Right atrium auricular region (tissue), 2 donors: ENCODE measurements around the gene SEPTIN11. TPM values are rescaled to one million over a fixed set of nuclear protein-coding genes. Genes with fewer than 3 reads are reported as not detected.

Experiments used
- DNase-seq: peaks from one replicate; pipeline ENCODE4 v3.0.0-alpha.2; 2019; ENCODE audit warnings: low spot score
- H3K27ac ChIP-seq, 2 donors: fragments of 200-600 bp; sonication (generic); 1 replicate in 1 of 2; 2 replicates in 1 of 2; pipeline ENCODE4 v1.5.1; 2016 to 2019
- H3K27me3 ChIP-seq, 2 donors: fragments of 200-600 bp; sonication (generic); one replicate each; pipeline versions ENCODE4 v1.5.1 to v1.6.0; 2017 to 2019
- H3K36me3 ChIP-seq: fragments of 200-600 bp; sonication (generic); one replicate; pipeline ENCODE4 v1.5.1; 2016
- H3K4me1 ChIP-seq, 2 donors: fragments of 200-600 bp; sonication (generic); one replicate each; pipeline versions ENCODE4 v1.5.1 to v1.6.0; 2017 to 2019
- H3K4me3 ChIP-seq, 2 donors: fragments of 200-600 bp; sonication (generic); 1 replicate in 1 of 2; 2 replicates in 1 of 2; pipeline ENCODE4 v1.5.1; 2017 to 2019; ENCODE audit warnings: mild to moderate bottlenecking in 1 of 2, moderate library complexity in 1 of 2
- H3K9me3 ChIP-seq, 2 donors: fragments of 200-600 bp; sonication (generic); one replicate each; pipeline ENCODE4 v1.5.1; 2019
- total RNA-seq, 2 donors: library from RNA; depleted of rRNA; stranded (reverse); fragments of >200 nt; gene quantifications; one replicate each; pipeline ENCODE4 v1.1.0, GENCODE V29; 2016
- TF ChIP-seq, protein P1 (sequence below), 2 donors: fragments of 200-600 bp; sonication (generic); IDR thresholded peaks; one replicate each; pipeline ENCODE4 v1.5.1; 2019; ENCODE audit warnings: antibody characterized with exemption in 2 of 2

The SEPTIN11 gene
- total RNA-seq, 2 donors from 2014 or later, result 34.9 to 59.0 TPM

DNA sequence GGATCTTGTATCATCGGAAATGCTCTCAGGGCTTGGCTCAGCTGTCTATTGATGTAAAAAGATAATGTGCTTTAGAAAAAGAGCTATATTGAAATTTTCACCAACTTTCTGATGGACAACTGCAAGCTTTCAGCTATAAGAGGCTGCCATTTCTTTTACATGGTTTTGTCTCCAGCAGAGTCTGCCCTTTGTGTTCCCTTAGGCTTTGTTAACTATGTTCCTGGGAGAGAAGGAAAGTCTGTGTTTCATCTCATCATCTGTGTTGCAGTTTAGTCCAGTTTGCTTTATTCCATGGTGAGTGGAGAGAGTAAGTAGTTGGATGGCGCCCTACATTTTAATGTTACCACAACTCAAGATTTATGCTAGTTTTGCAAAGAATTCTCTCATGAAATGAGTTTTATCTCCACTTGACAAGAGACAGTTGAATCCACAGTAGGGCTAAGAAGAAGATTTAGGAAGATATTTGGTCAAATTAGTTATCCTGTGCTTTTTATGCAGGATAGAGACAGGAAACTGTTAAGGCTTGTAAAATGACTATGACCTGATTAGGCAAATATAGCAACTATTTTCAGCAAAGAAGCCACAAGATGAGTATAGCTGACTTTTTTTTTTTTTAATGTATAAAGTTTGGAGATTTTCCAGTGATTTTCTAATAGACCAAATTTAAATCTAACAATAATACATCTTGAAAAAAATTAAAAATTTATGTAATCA, 16.5 kb downstream of the SEPTIN11 start:
- H3K4me3 ChIP-seq, result no peak overlapping the region
- no peak overlapping the region for H3K27ac ChIP-seq
- H3K4me1 ChIP-seq, result peaks cover 0 to 3% of the 10 kb centered on the region in 2 donors
- TF ChIP-seq, protein P1, sequence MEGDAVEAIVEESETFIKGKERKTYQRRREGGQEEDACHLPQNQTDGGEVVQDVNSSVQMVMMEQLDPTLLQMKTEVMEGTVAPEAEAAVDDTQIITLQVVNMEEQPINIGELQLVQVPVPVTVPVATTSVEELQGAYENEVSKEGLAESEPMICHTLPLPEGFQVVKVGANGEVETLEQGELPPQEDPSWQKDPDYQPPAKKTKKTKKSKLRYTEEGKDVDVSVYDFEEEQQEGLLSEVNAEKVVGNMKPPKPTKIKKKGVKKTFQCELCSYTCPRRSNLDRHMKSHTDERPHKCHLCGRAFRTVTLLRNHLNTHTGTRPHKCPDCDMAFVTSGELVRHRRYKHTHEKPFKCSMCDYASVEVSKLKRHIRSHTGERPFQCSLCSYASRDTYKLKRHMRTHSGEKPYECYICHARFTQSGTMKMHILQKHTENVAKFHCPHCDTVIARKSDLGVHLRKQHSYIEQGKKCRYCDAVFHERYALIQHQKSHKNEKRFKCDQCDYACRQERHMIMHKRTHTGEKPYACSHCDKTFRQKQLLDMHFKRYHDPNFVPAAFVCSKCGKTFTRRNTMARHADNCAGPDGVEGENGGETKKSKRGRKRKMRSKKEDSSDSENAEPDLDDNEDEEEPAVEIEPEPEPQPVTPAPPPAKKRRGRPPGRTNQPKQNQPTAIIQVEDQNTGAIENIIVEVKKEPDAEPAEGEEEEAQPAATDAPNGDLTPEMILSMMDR (IDR thresholded peaks at IDR 0.05), result no peak
- H3K36me3 ChIP-seq, result no peaks in the 10 kb centered on the region
- no peaks in the 10 kb centered on the region for H3K27me3 ChIP-seq
- no peaks in the 10 kb centered on the region for H3K9me3 ChIP-seq
- DNase-seq, result no peak

DNA sequence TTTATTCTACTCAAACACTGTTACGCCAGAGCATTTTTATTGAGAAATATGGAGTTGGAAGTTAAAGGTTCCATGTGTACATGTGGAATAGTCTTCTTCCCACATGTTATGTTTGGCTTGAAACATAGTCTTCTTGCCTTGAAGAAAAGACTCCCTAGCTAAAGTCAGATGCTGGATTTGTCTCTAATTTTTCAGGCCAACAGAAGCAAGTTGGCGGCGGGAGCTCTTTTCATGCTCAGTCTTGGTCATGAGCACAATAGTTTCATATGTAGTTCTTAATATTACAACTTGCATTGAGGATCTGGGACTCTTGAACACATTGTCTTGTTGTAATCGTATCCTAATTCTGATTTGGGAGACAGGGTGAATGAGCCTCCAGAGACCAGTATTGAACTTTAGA, 19.4 kb downstream of the SEPTIN11 start:
- no peaks in the 10 kb centered on the region for H3K4me1 ChIP-seq
- H3K9me3 ChIP-seq, result no peaks in the 10 kb centered on the region
- TF ChIP-seq, protein P1 (IDR thresholded peaks at IDR 0.05), result no peak
- H3K27me3 ChIP-seq, result no peaks in the 10 kb centered on the region
- H3K36me3 ChIP-seq, result no peaks in the 10 kb centered on the region
- DNase-seq, result no peak
- no peak overlapping the region for H3K4me3 ChIP-seq
- peak overlapping the region in 1 of 2 donors; percentile 15 for H3K27ac ChIP-seq

DNA sequence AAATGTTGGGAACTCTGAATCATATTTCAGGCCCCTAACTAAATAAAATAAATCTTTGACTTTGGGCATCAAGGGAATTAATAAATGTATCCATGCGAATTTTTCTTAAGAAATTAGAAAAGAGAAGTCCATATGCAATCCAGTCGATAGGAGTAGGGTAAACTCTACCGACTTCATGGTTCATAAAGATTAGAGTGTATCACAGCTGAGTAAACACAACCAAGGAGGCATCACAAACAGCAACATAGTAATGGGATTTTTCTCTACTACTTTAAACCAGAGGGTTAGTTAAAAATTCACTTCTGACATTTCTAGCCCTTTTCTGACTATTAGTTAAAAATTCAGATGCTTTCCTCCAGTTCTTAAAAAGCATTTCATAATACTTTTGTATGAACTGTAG, 19.9 kb downstream of the SEPTIN11 start:
- DNase-seq, result no peak
- peak overlapping the region in 1 of 2 donors; percentile 15 for H3K27ac ChIP-seq
- H3K4me3 ChIP-seq, result no peak overlapping the region
- no peaks in the 10 kb centered on the region for H3K27me3 ChIP-seq
- H3K36me3 ChIP-seq, result no peaks in the 10 kb centered on the region
- H3K4me1 ChIP-seq, result no peaks in the 10 kb centered on the region
- TF ChIP-seq, protein P1 (IDR thresholded peaks at IDR 0.05), result no peak
- H3K9me3 ChIP-seq, result no peaks in the 10 kb centered on the region

DNA sequence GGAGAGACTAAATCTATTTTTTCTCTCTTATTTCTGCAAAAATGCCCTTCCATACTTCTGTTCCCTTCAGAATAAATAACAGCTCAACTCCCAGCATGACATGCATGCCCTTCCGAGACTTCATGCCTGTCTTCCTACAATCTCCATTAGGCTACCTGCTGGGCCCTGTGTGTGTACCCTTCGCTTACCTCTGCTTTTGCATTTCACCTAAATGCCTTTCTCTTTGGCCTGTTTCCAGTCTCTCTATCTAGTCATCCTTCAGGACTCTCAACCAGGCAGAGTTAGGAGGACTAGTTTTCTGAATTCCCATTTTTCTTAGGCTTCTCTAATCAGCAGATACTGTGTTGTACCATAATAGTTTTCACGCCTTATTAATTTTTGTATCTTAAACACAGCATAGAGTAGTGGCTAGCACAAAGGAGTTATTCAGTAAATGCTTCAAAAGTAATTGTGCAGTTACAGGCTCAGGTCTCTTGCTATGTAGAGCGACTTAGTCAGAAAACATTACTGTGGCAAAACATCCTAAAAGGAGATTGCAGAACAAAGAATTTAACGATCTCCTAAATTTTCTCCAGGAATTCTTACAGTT, 20.5 kb downstream of the SEPTIN11 start:
- H3K27ac ChIP-seq, result no peak overlapping the region
- TF ChIP-seq, protein P1 (IDR thresholded peaks at IDR 0.05), result no peak
- DNase-seq, result no peak
- no peak overlapping the region for H3K4me3 ChIP-seq
- no peaks in the 10 kb centered on the region for H3K27me3 ChIP-seq
- no peaks in the 10 kb centered on the region for H3K4me1 ChIP-seq
- no peaks in the 10 kb centered on the region for H3K9me3 ChIP-seq
- no peaks in the 10 kb centered on the region for H3K36me3 ChIP-seq

DNA sequence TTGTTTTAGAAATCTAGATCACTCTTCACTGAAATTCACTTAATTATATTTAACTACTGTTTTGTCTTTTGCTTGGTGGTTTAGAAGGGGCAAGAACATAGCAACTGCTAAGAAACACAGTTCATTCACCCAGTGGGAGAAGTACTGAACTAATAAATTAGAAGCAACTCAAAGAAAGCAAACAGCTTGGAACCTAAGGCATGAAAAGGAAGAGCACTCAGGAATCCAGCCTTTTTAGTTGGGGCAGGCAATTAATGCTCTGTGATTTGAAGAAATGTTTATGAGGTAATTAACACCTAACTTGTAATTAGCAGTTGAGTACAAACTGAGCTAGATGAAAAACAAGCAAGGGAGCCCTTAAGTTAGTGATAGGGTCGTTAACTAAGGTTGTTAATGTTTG, 22.8 kb downstream of the SEPTIN11 start:
- DNase-seq, result no peak
- no peaks in the 10 kb centered on the region for H3K4me1 ChIP-seq
- TF ChIP-seq, protein P1 (IDR thresholded peaks at IDR 0.05), result no peak
- no peak overlapping the region for H3K27ac ChIP-seq
- H3K9me3 ChIP-seq, result no peaks in the 10 kb centered on the region
- no peaks in the 10 kb centered on the region for H3K27me3 ChIP-seq
- no peaks in the 10 kb centered on the region for H3K36me3 ChIP-seq
- H3K4me3 ChIP-seq, result no peak overlapping the region
